Stimulated activated CD4-positive, alpha-beta T cell treated with anti-CD3 and anti-CD28 coated beads, TNF-alpha, amount 100 ng/mL, for 24 hours (primary cell): ENCODE results near the gene SLC9A9.
"Not testable (repeated sequence)": the region's sequence is repeated elsewhere in the genome, so short reads cannot be mapped to it uniquely, and the experiment has no call there.

Source experiments
- DNase-seq, 3 experiments: peaks; one replicate each; pipeline ENCODE4 v3.0.0-alpha.2; 2020; ENCODE audit warnings: low read depth in 3 of 3

Gene SLC9A9

GRCh38 chr3:143562789-143563188 is 285.5 kb downstream of the SLC9A9 start:
- no peak for DNase-seq

- DNase-seq, result no peak
Observed at GRCh38 chr3:143559296-143559695, 289.0 kb downstream of the SLC9A9 start.

GRCh38 chr3:143552851-143553250 is 295.4 kb downstream of the SLC9A9 start:
- DNase-seq, result no peak

GRCh38 chr3:143551761-143552160 is 296.5 kb downstream of the SLC9A9 start:
- no peak for DNase-seq

GRCh38 chr3:143548861-143549497 is 299.3 kb downstream of the SLC9A9 start:
- no peak for DNase-seq

- no peak for DNase-seq
Observed at GRCh38 chr3:143548393-143548792, 299.9 kb downstream of the SLC9A9 start.

GRCh38 chr3:143538577-143538981 is 309.7 kb downstream of the SLC9A9 start:
- no peak for DNase-seq

GRCh38 chr3:143538061-143538460 is 310.2 kb downstream of the SLC9A9 start:
- DNase-seq, result no peak

GRCh38 chr3:143536817-143537535 is 311.3 kb downstream of the SLC9A9 start:
- no peak for DNase-seq

- DNase-seq, result no peak
Observed at GRCh38 chr3:143535994-143536784, 312.1 kb downstream of the SLC9A9 start.

GRCh38 chr3:143533391-143533790 is 314.9 kb downstream of the SLC9A9 start:
- DNase-seq, result no peak

GRCh38 chr3:143532091-143532490 is 316.2 kb downstream of the SLC9A9 start:
- no peak for DNase-seq

GRCh38 chr3:143531101-143531500 is 317.2 kb downstream of the SLC9A9 start:
- no peak for DNase-seq

GRCh38 chr3:143529798-143530197 is 318.5 kb downstream of the SLC9A9 start:
- no peak for DNase-seq

- DNase-seq, result no peak
Observed at GRCh38 chr3:143529018-143529478, 319.2 kb downstream of the SLC9A9 start.

- DNase-seq, result no peak
Observed at GRCh38 chr3:143526011-143526545, 322.2 kb downstream of the SLC9A9 start.

GRCh38 chr3:143525408-143525807 is 322.9 kb downstream of the SLC9A9 start:
- no peak for DNase-seq

- no peak for DNase-seq
Observed at GRCh38 chr3:143521803-143522202, 326.5 kb downstream of the SLC9A9 start.

- DNase-seq, result not testable (repeated sequence)
Observed at GRCh38 chr3:143517131-143517530, 331.1 kb downstream of the SLC9A9 start.

GRCh38 chr3:143514874-143515273 is 333.4 kb downstream of the SLC9A9 start:
- DNase-seq, result no peak

- DNase-seq, result no peak
Observed at GRCh38 chr3:143514109-143514508, 334.2 kb downstream of the SLC9A9 start.

- no peak for DNase-seq
Observed at GRCh38 chr3:143511174-143511879, 336.9 kb downstream of the SLC9A9 start.
